HG03280 (cell line): ENCODE measurements around the gene BEGAIN.
"Not testable (repeated sequence)": the region's sequence is repeated elsewhere in the genome, so short reads cannot be mapped to it uniquely, and the experiment has no call there.

ENCODE experiments used
- ATAC-seq: cut with Tn5 transposase; IDR thresholded peaks from one replicate; pipeline ENCODE4 v1.9.1; 2021; ENCODE audit warnings: mild to moderate bottlenecking, moderate library complexity; ENCODE audit not compliant: unreplicated experiment

The BEGAIN gene

DNA sequence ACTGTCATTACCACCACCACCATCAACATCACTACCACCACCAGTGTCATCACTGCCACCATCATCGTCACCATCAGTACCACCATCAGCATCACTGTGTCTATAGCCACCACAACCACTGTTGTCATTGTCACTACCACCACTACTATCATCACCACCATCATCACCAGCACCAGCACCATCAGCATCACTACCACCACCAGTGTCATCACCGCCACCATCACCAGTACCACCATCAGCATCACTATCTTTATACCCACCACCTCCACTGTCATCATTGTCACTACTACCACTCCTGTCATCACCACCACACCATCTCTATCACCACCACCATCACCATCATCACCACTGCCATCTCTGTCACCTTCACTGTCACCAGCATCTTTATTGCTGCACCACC, 60.6 kb downstream of the BEGAIN start:
- ATAC-seq, result no peak

- ATAC-seq, result no peak
These were observed 61.2 kb downstream of the BEGAIN start for GRCh38 chr14:100526057-100526456.

- ATAC-seq, result no peak
These were observed 61.6 kb downstream of the BEGAIN start for GRCh38 chr14:100525615-100526014.

- no peak for ATAC-seq
These were observed 62.3 kb downstream of the BEGAIN start for GRCh38 chr14:100524933-100525243.

GRCh38 chr14:100524233-100524932, 62.8 kb downstream of the BEGAIN start:
- no peak for ATAC-seq

DNA sequence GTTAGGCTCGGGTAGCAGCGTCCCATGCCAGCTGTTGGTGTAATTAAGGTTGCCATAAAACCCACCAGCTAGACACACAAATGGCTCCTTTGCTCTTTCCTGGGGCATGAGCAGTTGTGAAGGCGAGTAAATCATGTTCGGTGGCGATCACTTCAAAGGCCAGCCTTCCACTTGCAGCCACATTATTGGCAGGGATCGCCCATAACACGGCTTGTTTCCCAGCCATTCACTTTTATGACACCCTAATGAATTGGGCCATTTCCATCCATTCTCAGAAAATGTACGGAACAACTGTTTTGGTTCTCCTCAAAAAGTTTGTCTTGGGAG, 63.4 kb downstream of the BEGAIN start:
- no peak for ATAC-seq

GRCh38 chr14:100523131-100523842, 63.9 kb downstream of the BEGAIN start:
- ATAC-seq, result no peak

DNA sequence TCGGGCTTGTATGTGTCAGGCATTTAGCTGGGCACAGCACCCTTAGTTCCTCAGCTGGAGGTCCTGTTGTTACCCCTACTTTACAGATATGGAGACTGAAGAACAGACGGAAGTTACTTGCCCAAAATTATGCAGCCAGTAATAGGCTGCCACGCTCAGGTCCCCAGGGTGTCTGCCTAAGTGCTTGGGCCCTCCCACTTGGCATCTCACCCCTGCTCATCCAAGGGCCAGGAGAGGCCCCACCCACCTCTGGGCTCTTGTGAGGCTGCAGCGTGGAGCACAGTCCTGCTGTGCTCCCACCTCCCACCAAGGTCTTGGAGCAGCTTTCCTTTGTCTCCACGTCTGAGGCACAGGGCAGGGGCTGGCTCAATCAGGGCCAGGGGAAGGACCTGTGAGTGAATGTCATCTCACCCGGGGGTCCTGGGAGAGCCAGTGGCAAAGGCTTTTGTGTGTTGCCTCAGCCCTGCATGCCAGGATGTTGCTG, 64.6 kb downstream of the BEGAIN start:
- ATAC-seq, result no peak

DNA sequence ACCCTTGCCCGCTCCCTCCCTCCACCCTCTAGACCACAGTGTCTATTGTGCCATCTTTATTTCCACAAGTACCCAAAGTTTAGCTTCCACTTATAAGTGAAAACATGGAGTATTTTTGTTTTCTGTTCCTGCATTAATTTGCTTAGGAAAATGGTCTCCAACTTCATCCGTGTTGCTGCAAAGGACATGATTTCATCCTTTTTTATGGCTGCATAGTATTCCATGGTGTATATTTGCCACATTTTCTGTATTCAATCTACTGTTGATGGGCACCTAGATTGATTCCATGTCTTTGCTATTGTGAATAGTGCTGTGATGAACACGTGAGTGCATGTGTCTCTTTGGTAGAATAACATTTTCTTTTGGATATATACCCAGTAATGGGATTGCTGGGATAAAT, 81.2 kb downstream of the BEGAIN start:
- not testable (repeated sequence) for ATAC-seq

DNA sequence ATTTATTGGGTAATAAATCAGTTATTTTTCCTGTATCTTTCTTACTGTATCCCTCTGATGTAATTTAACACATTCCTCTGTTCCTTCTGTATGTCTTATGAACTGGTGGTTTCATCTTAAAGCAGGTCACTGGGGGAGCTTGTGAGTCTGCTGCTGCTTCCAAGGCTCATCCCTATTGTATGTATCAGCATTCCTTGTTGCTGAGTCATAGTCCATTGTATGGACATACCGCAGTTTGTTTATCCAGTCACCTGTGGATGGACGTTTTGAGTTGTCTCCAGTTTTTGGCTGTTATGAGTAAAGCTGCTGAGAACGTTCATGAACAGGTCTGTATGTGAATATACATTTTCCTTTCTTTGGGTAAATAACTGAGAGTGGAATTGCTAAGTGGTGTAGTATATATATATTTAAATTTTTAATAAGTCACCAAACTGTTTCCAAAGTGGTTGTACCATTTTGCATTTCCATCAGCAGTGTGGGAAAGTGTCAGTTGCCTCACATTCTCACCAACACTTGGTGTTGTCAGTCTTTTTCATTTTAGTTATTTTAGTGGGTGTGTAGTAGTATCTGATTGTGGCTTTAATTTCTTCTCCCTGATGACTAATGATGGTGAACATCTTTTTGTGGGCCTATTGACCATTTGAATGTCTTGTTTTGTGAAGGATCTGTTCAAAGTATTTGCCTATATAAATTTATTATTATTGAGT, 82.7 kb downstream of the BEGAIN start:
- no peak for ATAC-seq

DNA sequence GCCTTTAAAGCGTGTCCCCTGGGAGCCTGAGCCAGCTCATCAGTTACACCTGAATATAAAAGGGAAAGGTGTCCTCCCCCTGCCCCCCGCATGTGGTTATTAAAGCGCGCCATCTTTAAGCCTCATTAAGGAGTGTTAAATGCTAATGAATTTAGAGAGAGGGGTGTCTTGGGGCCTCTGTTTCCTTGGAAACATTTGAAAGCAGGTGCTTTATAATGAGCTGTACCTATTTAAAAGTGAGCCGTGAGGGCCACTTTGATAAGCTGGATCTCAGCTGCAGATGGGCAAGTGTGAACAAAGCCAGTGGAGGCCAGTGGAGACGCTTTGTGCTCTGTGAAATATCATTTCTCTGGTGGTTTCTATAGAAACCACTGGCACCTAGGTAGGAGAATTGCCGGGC, 84.0 kb downstream of the BEGAIN start:
- ATAC-seq, result no peak

GRCh38 chr14:100502622-100503220, 84.5 kb downstream of the BEGAIN start:
- ATAC-seq, result no peak

DNA sequence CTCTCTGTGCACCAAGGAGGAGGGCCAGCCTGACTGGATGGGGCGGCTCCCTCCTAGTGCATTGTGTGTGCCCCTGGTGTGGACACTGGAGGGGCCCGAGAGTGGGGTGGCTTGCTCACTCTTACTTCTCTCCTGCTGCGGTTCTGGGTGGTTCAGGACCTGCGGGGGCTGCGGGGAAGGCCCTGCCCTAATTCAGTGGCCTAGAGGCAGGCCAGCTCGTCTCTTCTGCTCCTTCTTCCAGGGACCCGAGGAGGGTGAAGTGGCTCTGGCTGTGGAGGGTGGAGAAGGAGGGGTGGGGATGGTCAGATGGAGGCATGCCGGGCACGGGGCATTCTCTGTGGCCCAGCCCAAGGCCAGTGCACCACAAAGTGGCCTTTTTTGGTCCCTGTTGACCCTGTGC, 87.1 kb downstream of the BEGAIN start:
- no peak for ATAC-seq

DNA sequence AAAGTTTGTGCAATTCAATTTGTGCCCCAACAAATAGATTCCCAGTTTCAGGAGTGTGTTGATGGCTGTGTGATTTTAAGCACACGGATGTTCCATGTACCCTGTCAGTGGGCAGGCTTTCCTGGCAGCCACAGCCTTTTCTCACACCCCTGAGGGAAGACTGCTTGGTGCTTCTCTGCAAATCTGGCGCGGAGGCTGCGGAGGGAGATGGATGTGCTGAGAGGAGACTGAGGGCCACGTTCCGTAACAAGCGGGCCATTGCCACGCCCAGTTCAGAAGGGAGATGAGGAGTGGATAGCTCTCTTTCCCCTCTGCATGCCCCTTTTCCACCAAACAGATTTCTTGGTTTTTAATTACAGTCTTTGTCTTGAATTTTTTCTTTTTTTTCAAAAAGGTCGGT, 89.1 kb downstream of the BEGAIN start:
- ATAC-seq, result no peak

- no peak for ATAC-seq
These were observed 91.3 kb downstream of the BEGAIN start for GRCh38 chr14:100495917-100496316.

DNA sequence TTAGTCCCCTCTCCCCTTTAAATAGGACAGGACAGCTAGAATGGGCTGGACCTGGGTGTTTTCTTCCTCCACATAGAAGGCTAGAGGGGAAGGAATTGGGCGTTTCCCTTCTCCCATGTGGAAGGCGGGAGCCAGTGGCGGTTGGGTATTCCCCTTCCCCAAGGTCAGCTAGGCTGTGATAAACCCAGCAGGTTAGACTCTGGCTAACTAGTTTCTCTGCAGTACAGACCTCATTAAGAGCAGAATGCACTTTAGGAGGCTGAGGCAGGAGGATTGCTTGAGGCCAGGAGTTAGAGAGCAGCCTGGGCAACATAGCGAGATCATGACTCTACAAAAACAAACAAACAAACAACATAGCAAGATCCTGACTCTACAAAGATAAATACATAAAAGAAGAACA, 92.6 kb downstream of the BEGAIN start:
- ATAC-seq, result no peak

DNA sequence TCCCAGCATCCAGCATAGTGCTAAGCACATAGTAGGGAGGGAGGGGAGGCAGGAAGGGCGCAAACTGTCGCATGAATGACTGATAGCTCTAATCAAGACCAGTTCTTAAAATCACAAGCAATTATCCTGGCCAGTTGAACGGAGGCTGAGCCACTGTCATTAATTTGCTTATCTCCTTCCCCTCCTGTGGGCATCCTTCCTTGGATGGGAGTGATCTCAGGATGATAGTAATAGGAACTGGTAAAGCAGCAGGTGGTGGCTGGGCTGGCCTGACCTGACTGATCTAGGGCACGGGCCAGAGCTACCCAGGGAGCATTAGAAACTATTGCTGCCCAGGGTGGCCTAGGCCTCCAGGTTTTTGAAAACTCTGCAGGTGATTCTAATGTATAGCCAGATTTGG, 97.0 kb downstream of the BEGAIN start:
- no peak for ATAC-seq

- no peak for ATAC-seq
These were observed 99.2 kb downstream of the BEGAIN start for GRCh38 chr14:100488057-100488456.

GRCh38 chr14:100487304-100487703, 99.9 kb downstream of the BEGAIN start:
- ATAC-seq, result no peak
